ENCODE measurements around the gene EXOSC10.

GRCh38 chr1:11024154-11024873, 75.4 kb downstream of the EXOSC10 start:
- TF ChIP-seq CTCF (IDR thresholded peaks at IDR 0.05) (no peak), POLR2AphosphoS5 (IDR thresholded peaks at IDR 0.05) (no peak)

Measured in prostate gland (tissue), 2 donors.